K562 treated with DMSO at 1 percent for 4 hours (cell line): Measurements from ENCODE around the gene ZMYND8. TPM values are rescaled to one million over a fixed set of nuclear protein-coding genes. Genes with fewer than 3 reads are reported as not detected.

Experiments
- total RNA-seq: library from RNA; unstranded; fragments of 300-600 nt; gene quantifications from 2 replicates; pipeline ENCODE4 v1.2.3, GENCODE V29; 2022; ENCODE audit not compliant: insufficient read depth

The ZMYND8 gene
- 14.9 and 24.1 TPM in 2 replicates for total RNA-seq

GRCh38 chr20:47356526-47357295 lies at the start of gene ZMYND8:
ZMYND8 (minus strand) TSS chr20:47356699; CDS start chr20:47356670, 29 bp downstream.

Other genes starting within 250 kb of the ZMYND8 start
- gene NCOA3, start 145.2 kb upstream of the ZMYND8 start, total RNA-seq = 10.0 and 14.7 TPM in 2 replicates